Limb (tissue), 2 donors: ENCODE measurements around the gene SERINC3.
"Not testable (repeated sequence)": the region's sequence is repeated elsewhere in the genome, so short reads cannot be mapped to it uniquely, and the experiment has no call there.

Experiments
- DNase-seq, 2 donors: peaks; one replicate each; pipeline ENCODE4 v3.0.0-alpha.2; 2016; ENCODE audit errors: extremely low spot score in 2 of 2

SERINC3 gene

GRCh38 chr20:44521484-44522481 lies at the start of gene SERINC3:
SERINC3 (minus strand) TSS chr20:44522070; CDS start chr20:44521951, 119 bp downstream.
- peak; percentile 91 to 97 for DNase-seq

GRCh38 chr20:44571362-44571988 lies 49.6 kb upstream of the SERINC3 start:
- DNase-seq = no peak

GRCh38 chr20:44570367-44570766 lies 48.5 kb upstream of the SERINC3 start:
- DNase-seq = no peak

- DNase-seq = no peak
Observed at GRCh38 chr20:44566811-44567210, 44.9 kb upstream of the SERINC3 start.

GRCh38 chr20:44566018-44566417 lies 44.1 kb upstream of the SERINC3 start:
- no peak for DNase-seq

- no peak for DNase-seq
Observed at GRCh38 chr20:44561876-44562275, 40.0 kb upstream of the SERINC3 start.

GRCh38 chr20:44560818-44561217 lies 38.9 kb upstream of the SERINC3 start:
- DNase-seq = not testable (repeated sequence)

- DNase-seq = no peak
Observed at GRCh38 chr20:44560229-44560628, 38.4 kb upstream of the SERINC3 start.

GRCh38 chr20:44559302-44559701 lies 37.4 kb upstream of the SERINC3 start:
- no peak for DNase-seq

GRCh38 chr20:44552950-44553908 lies 31.4 kb upstream of the SERINC3 start:
- DNase-seq = no peak

- DNase-seq = no peak
Observed at GRCh38 chr20:44552568-44552949, 30.7 kb upstream of the SERINC3 start.

- no peak for DNase-seq
Observed at GRCh38 chr20:44552050-44552449, 30.2 kb upstream of the SERINC3 start.

GRCh38 chr20:44549123-44549522 lies 27.3 kb upstream of the SERINC3 start:
- no peak for DNase-seq

- DNase-seq = no peak
Observed at GRCh38 chr20:44547419-44547818, 25.5 kb upstream of the SERINC3 start.

GRCh38 chr20:44544263-44544662 lies 22.4 kb upstream of the SERINC3 start:
- DNase-seq = no peak

- DNase-seq = no peak
Observed at GRCh38 chr20:44543358-44543757, 21.5 kb upstream of the SERINC3 start.

- no peak for DNase-seq
Observed at GRCh38 chr20:44542890-44543289, 21.0 kb upstream of the SERINC3 start.

GRCh38 chr20:44541992-44542391 lies 20.1 kb upstream of the SERINC3 start:
- no peak for DNase-seq

GRCh38 chr20:44540834-44541233 lies 19.0 kb upstream of the SERINC3 start:
- DNase-seq = no peak

- no peak for DNase-seq
Observed at GRCh38 chr20:44537993-44538392, 16.1 kb upstream of the SERINC3 start.

- no peak for DNase-seq
Observed at GRCh38 chr20:44536175-44536574, 14.3 kb upstream of the SERINC3 start.
